Adipose tissue (tissue), 3 donors: Measurements from ENCODE around the gene RRAS2. TPM values are rescaled to one million over a fixed set of nuclear protein-coding genes. Genes with fewer than 3 reads are reported as not detected.
"Not testable (repeated sequence)": the region's sequence is repeated elsewhere in the genome, so short reads cannot be mapped to it uniquely, and the experiment has no call there.

Source experiments
- H3K27ac ChIP-seq: one replicate; pipeline ENCODE4 v1.5.1; 2013; ENCODE audit warnings: low read depth, low read length
- WGBS, 3 donors: extraction: QIAGEN DNeasy Blood & Tissue Kit; methylation state at CpG; one replicate each; pipeline ENCODE4 v1.1.7; 2013; 5-methylcytosine and 5-hydroxymethylcytosine counted together
- polyA plus RNA-seq, 3 donors: library from polyadenylated mRNA; stranded (reverse); fragments of 200-250 nt; gene quantifications; one replicate each; pipeline ENCODE4 v1.2.3, GENCODE V29; 2013
- donor health status: healthy with polysubstance abuse.
- donor health status: Bipolar disorder and iron deficiency.
- donor health status: healthy.

Gene RRAS2
- polyA plus RNA-seq, 3 donors = 11.1 to 19.6 (median 19.5) TPM

- H3K27ac ChIP-seq = no peak overlapping the region
- 95 to 99% (median 97%) methylated on average over 2 of the region's 2 CpGs for WGBS, 3 donors
These were observed 12.6 kb downstream of the RRAS2 start for GRCh38 chr11:14346303-14346955.

GRCh38 chr11:14345668-14346067, 13.3 kb downstream of the RRAS2 start:
- no peak overlapping the region for H3K27ac ChIP-seq
- WGBS, 3 donors = 39 to 88% (median 82%) methylated on average over 1 of the region's 1 CpG

GRCh38 chr11:14345016-14345415, 14.0 kb downstream of the RRAS2 start:
- H3K27ac ChIP-seq = not testable (repeated sequence)
- WGBS, 3 donors = 91 to 97% (median 94%) methylated on average over 5 of the region's 5 CpGs

GRCh38 chr11:14342906-14343305, 16.1 kb downstream of the RRAS2 start:
- H3K27ac ChIP-seq = no peak overlapping the region
- 76 to 88% (median 81%) methylated on average over 1 of the region's 1 CpG for WGBS, 3 donors

- WGBS, 3 donors = 75 to 81% (median 78%) methylated on average over 3 of the region's 3 CpGs
- H3K27ac ChIP-seq = no peak overlapping the region
These were observed 17.0 kb downstream of the RRAS2 start for GRCh38 chr11:14341968-14342367.

- 85 to 92% (median 92%) methylated on average over 2 of the region's 2 CpGs for WGBS, 3 donors
These were observed 18.3 kb downstream of the RRAS2 start for GRCh38 chr11:14340721-14341120.

GRCh38 chr11:14339356-14339755, 19.6 kb downstream of the RRAS2 start:
- WGBS, 3 donors = 85 to 89% (median 87%) methylated on average over 1 of the region's 1 CpG
- H3K27ac ChIP-seq = no peak overlapping the region

More at GRCh38 chr11:14340721-14341120, 18.3 kb downstream of the RRAS2 start:
- no peak overlapping the region for H3K27ac ChIP-seq

- 91 to 93% (median 92%) methylated on average over 2 of the region's 2 CpGs for WGBS, 3 donors
- H3K27ac ChIP-seq = no peak overlapping the region
These were observed 22.2 kb downstream of the RRAS2 start for GRCh38 chr11:14336507-14337503.

- WGBS, 3 donors = 63 to 75% (median 72%) methylated on average over 1 of the region's 1 CpG
- no peak overlapping the region for H3K27ac ChIP-seq
These were observed 23.3 kb downstream of the RRAS2 start for GRCh38 chr11:14335712-14336111.

GRCh38 chr11:14334893-14335292, 24.1 kb downstream of the RRAS2 start:
- 79 to 86% (median 81%) methylated on average over 2 of the region's 2 CpGs for WGBS, 3 donors
- no peak overlapping the region for H3K27ac ChIP-seq

- H3K27ac ChIP-seq = no peak overlapping the region
- WGBS, 3 donors = 63 to 92% (median 88%) methylated on average over 1 of the region's 1 CpG
These were observed 24.8 kb downstream of the RRAS2 start for GRCh38 chr11:14334192-14334591.

- H3K27ac ChIP-seq = no peak overlapping the region
- WGBS, 3 donors = 62 to 82% (median 69%) methylated on average over 6 of the region's 6 CpGs
These were observed 27.4 kb downstream of the RRAS2 start for GRCh38 chr11:14331476-14332136.

GRCh38 chr11:14330881-14331280, 28.1 kb downstream of the RRAS2 start:
- 89 to 91% (median 90%) methylated on average over 2 of the region's 2 CpGs for WGBS, 3 donors
- H3K27ac ChIP-seq = no peak overlapping the region

GRCh38 chr11:14329702-14330101, 29.3 kb downstream of the RRAS2 start:
- H3K27ac ChIP-seq = no peak overlapping the region
- WGBS, 3 donors = 88 to 94% (median 93%) methylated on average over 2 of the region's 2 CpGs

- no peak overlapping the region for H3K27ac ChIP-seq
These were observed 31.9 kb downstream of the RRAS2 start for GRCh38 chr11:14327116-14327515.

GRCh38 chr11:14323118-14323676, 35.8 kb downstream of the RRAS2 start:
- WGBS, 3 donors = 88 to 95% (median 89%) methylated on average over 6 of the region's 6 CpGs
- no peak overlapping the region for H3K27ac ChIP-seq

GRCh38 chr11:14322510-14322909, 36.5 kb downstream of the RRAS2 start:
- 72 to 84% (median 75%) methylated on average over 2 of the region's 2 CpGs for WGBS, 3 donors
- no peak overlapping the region for H3K27ac ChIP-seq

- no peak overlapping the region for H3K27ac ChIP-seq
- 41 to 69% (median 54%) methylated on average over 3 of the region's 3 CpGs for WGBS, 3 donors
These were observed 39.0 kb downstream of the RRAS2 start for GRCh38 chr11:14320020-14320419.

- H3K27ac ChIP-seq = no peak overlapping the region
- WGBS, 3 donors = 14 to 61% (median 35%) methylated on average over 1 of the region's 1 CpG
These were observed 40.4 kb downstream of the RRAS2 start for GRCh38 chr11:14318581-14318981.
